Measurements from ENCODE around the gene LLGL2.
A peak's percentile ranks its signal among the peaks of the same experiment; 100 is the strongest.

LLGL2 gene

GRCh38 chr17:75499313-75500022 is 26.0 kb upstream of the LLGL2 start:
- Histone ChIP-seq H3K36me3 (ENCODE audit: control insufficient read depth in 4 of 4, insufficient read depth in 4 of 4, low read length in 3 of 4) (peaks cover 2 to 59% (median 40%) of the 10 kb centered on the region in 4 experiments), H3K27me3 (replicated peaks in 2 of 5; ENCODE audit: control insufficient read depth in 4 of 5, insufficient read depth in 5 of 5, low read length in 4 of 5) (no peaks in the 10 kb centered on the region), H3K9me3 (ENCODE audit: control extremely low read depth in 1 of 5, control insufficient read depth in 4 of 5, insufficient read depth in 2 of 5, low read depth in 1 of 5, low read length in 4 of 5) (no peaks in the 10 kb centered on the region), H3K4me3 (ENCODE audit: control insufficient read depth in 1 of 7, extremely low read depth in 1 of 7, insufficient read depth in 4 of 7, low read depth in 2 of 7, low read length in 6 of 7) (no peak overlapping the region), H3K4me1 (ENCODE audit: control extremely low read depth in 1 of 4, control insufficient read depth in 4 of 4, insufficient read depth in 4 of 4, low read length in 3 of 4) (peaks cover 3 to 28% (median 19%) of the 10 kb centered on the region in 4 experiments), H3K27ac (ENCODE audit: insufficient read depth in 1 of 2, low read depth in 1 of 2, low read length in 2 of 2, poor library complexity in 1 of 2, severe bottlenecking in 2 of 2) (peak overlapping the region in 1 of 2 experiments; percentile 25)
- 94% methylated on average over 6 of the region's 16 CpGs for WGBS (ENCODE audit: insufficient coverage)
- DNase-seq = no peak
- ChIA-PET CTCF (interaction anchor here (0.6 to 2.7 kb wide), 10 partner anchors 12 to 209 kb away, joined by 3 to 18 read pairs (median 4); partner anchors contain the start of genes TMEM94 and TSEN54), POLR2A (interaction anchor here (1.0 kb wide), 1 partner anchor 135 kb away, joined by 4 read pairs; no protein-coding TSS in a partner anchor)

- ChIA-PET CTCF (interaction anchor here (0.9 to 1.4 kb wide), 3 partner anchors 9 to 14 kb away, joined by 3 to 4 read pairs (median 3); no protein-coding TSS in a partner anchor), POLR2A (no interaction called here)
- H3K36me3 ChIP-seq (ENCODE audit: control insufficient read depth in 4 of 4, insufficient read depth in 4 of 4, low read length in 3 of 4) = peaks cover 2 to 48% (median 34%) of the 10 kb centered on the region in 4 experiments
- H3K27ac ChIP-seq (ENCODE audit: insufficient read depth in 1 of 2, low read depth in 1 of 2, low read length in 2 of 2, poor library complexity in 1 of 2, severe bottlenecking in 2 of 2) = no peak overlapping the region
- no peaks in the 10 kb centered on the region for H3K27me3 ChIP-seq (replicated peaks in 2 of 5; ENCODE audit: control insufficient read depth in 4 of 5, insufficient read depth in 5 of 5, low read length in 4 of 5)
- 99% methylated on average over 11 of the region's 17 CpGs for whole genome bisulfite sequencing (ENCODE audit: insufficient coverage)
- H3K9me3 ChIP-seq (ENCODE audit: control extremely low read depth in 1 of 5, control insufficient read depth in 4 of 5, insufficient read depth in 2 of 5, low read depth in 1 of 5, low read length in 4 of 5) = no peaks in the 10 kb centered on the region
- peaks cover 3 to 28% (median 19%) of the 10 kb centered on the region in 4 experiments for H3K4me1 ChIP-seq (ENCODE audit: control extremely low read depth in 1 of 4, control insufficient read depth in 4 of 4, insufficient read depth in 4 of 4, low read length in 3 of 4)
- no peak overlapping the region for H3K4me3 ChIP-seq (ENCODE audit: control insufficient read depth in 1 of 7, extremely low read depth in 1 of 7, insufficient read depth in 4 of 7, low read depth in 2 of 7, low read length in 6 of 7)
- DNase-seq = no peak
These were observed 24.9 kb upstream of the LLGL2 start for GRCh38 chr17:75500419-75501216.

GRCh38 chr17:75501378-75502071 is 24.0 kb upstream of the LLGL2 start:
- ChIA-PET CTCF (interaction anchor here (1.3 to 2.2 kb wide), 3 partner anchors 8 to 18 kb away, joined by 3 to 8 read pairs (median 4); no protein-coding TSS in a partner anchor), POLR2A (no interaction called here)
- Histone ChIP-seq H3K9me3 (ENCODE audit: control extremely low read depth in 1 of 5, control insufficient read depth in 4 of 5, insufficient read depth in 2 of 5, low read depth in 1 of 5, low read length in 4 of 5) (no peaks in the 10 kb centered on the region), H3K27ac (ENCODE audit: insufficient read depth in 1 of 2, low read depth in 1 of 2, low read length in 2 of 2, poor library complexity in 1 of 2, severe bottlenecking in 2 of 2) (no peak overlapping the region), H3K4me1 (ENCODE audit: control extremely low read depth in 1 of 4, control insufficient read depth in 4 of 4, insufficient read depth in 4 of 4, low read length in 3 of 4) (peaks cover 3 to 28% (median 19%) of the 10 kb centered on the region in 4 experiments), H3K27me3 (replicated peaks in 2 of 5; ENCODE audit: control insufficient read depth in 4 of 5, insufficient read depth in 5 of 5, low read length in 4 of 5) (no peaks in the 10 kb centered on the region), H3K36me3 (ENCODE audit: control insufficient read depth in 4 of 4, insufficient read depth in 4 of 4, low read length in 3 of 4) (peaks cover 2 to 43% (median 32%) of the 10 kb centered on the region in 4 experiments), H3K4me3 (ENCODE audit: control insufficient read depth in 1 of 7, extremely low read depth in 1 of 7, insufficient read depth in 4 of 7, low read depth in 2 of 7, low read length in 6 of 7) (no peak overlapping the region)
- WGBS (ENCODE audit: insufficient coverage) = 97% methylated on average over 17 of the region's 21 CpGs
- no peak for DNase-seq

- no peaks in the 10 kb centered on the region for H3K9me3 ChIP-seq (ENCODE audit: control extremely low read depth in 1 of 5, control insufficient read depth in 4 of 5, insufficient read depth in 2 of 5, low read depth in 1 of 5, low read length in 4 of 5)
- ChIA-PET POLR2A (interaction anchor here (0.5 kb wide), 1 partner anchor 22 kb away, joined by 4 read pairs; no protein-coding TSS in a partner anchor), CTCF (interaction anchor here (0.9 to 2.2 kb wide), 9 partner anchors 8 to 240 kb away, joined by 3 to 8 read pairs (median 4); partner anchors contain the start of gene LLGL2)
- no peak for DNase-seq
- peaks cover 0 to 40% (median 30%) of the 10 kb centered on the region in 4 experiments for H3K36me3 ChIP-seq (ENCODE audit: control insufficient read depth in 4 of 4, insufficient read depth in 4 of 4, low read length in 3 of 4)
- no peak overlapping the region for H3K4me3 ChIP-seq (ENCODE audit: control insufficient read depth in 1 of 7, extremely low read depth in 1 of 7, insufficient read depth in 4 of 7, low read depth in 2 of 7, low read length in 6 of 7)
- peaks cover 3 to 28% (median 19%) of the 10 kb centered on the region in 4 experiments for H3K4me1 ChIP-seq (ENCODE audit: control extremely low read depth in 1 of 4, control insufficient read depth in 4 of 4, insufficient read depth in 4 of 4, low read length in 3 of 4)
- WGBS (ENCODE audit: insufficient coverage) = 96% methylated on average over 30 of the region's 40 CpGs
- H3K27ac ChIP-seq (ENCODE audit: insufficient read depth in 1 of 2, low read depth in 1 of 2, low read length in 2 of 2, poor library complexity in 1 of 2, severe bottlenecking in 2 of 2) = no peak overlapping the region
- no peaks in the 10 kb centered on the region for H3K27me3 ChIP-seq (replicated peaks in 2 of 5; ENCODE audit: control insufficient read depth in 4 of 5, insufficient read depth in 5 of 5, low read length in 4 of 5)
These were observed 23.3 kb upstream of the LLGL2 start for GRCh38 chr17:75502072-75502720.

GRCh38 chr17:75502721-75503329 is 22.7 kb upstream of the LLGL2 start:
- no peaks in the 10 kb centered on the region for H3K9me3 ChIP-seq (ENCODE audit: control extremely low read depth in 1 of 5, control insufficient read depth in 4 of 5, insufficient read depth in 2 of 5, low read depth in 1 of 5, low read length in 4 of 5)
- no peak for DNase-seq
- no peak overlapping the region for H3K27ac ChIP-seq (ENCODE audit: insufficient read depth in 1 of 2, low read depth in 1 of 2, low read length in 2 of 2, poor library complexity in 1 of 2, severe bottlenecking in 2 of 2)
- peaks cover 0 to 23% (median 15%) of the 10 kb centered on the region in 4 experiments for H3K4me1 ChIP-seq (ENCODE audit: control extremely low read depth in 1 of 4, control insufficient read depth in 4 of 4, insufficient read depth in 4 of 4, low read length in 3 of 4)
- H3K4me3 ChIP-seq (ENCODE audit: control insufficient read depth in 1 of 7, extremely low read depth in 1 of 7, insufficient read depth in 4 of 7, low read depth in 2 of 7, low read length in 6 of 7) = no peak overlapping the region
- peaks cover 0 to 42% (median 29%) of the 10 kb centered on the region in 4 experiments for H3K36me3 ChIP-seq (ENCODE audit: control insufficient read depth in 4 of 4, insufficient read depth in 4 of 4, low read length in 3 of 4)
- 97% methylated on average over 19 of the region's 25 CpGs for WGBS (ENCODE audit: insufficient coverage)
- ChIA-PET POLR2A (interaction anchor here (0.5 to 0.7 kb wide), 2 partner anchors 23 to 188 kb away, joined by 4 read pairs; no protein-coding TSS in a partner anchor), CTCF (interaction anchor here (0.6 to 2.2 kb wide), 15 partner anchors 9 to 241 kb away, joined by 3 to 8 read pairs (median 3); partner anchors contain the start of genes LLGL2 and TSEN54)
- no peaks in the 10 kb centered on the region for H3K27me3 ChIP-seq (replicated peaks in 2 of 5; ENCODE audit: control insufficient read depth in 4 of 5, insufficient read depth in 5 of 5, low read length in 4 of 5)

All from common myeloid progenitor, CD34-positive (primary cell).